ENCODE results near the gene PIGH.

GRCh38 chr14:67622675-67623074, 22.6 kb upstream of the PIGH start:
- no peak for TF ChIP-seq CSRNP3 (CRISPR knock-in tag; IDR thresholded peaks at IDR 0.05)
- no peak for TF ChIP-seq ESRRG (CRISPR knock-in tag; IDR thresholded peaks at IDR 0.05)
- TF ChIP-seq ZNF8 (CRISPR knock-in tag; IDR thresholded peaks at IDR 0.05) = no peak
- no peak for TF ChIP-seq ZFP3 (CRISPR knock-in tag; IDR thresholded peaks at IDR 0.05)
- TF ChIP-seq PATZ1 (CRISPR knock-in tag; IDR thresholded peaks at IDR 0.05; ENCODE audit: borderline replicate concordance) = no peak
- no peak for TF ChIP-seq OSR1 (CRISPR knock-in tag; IDR thresholded peaks at IDR 0.05)

All from SK-N-SH treated with all-trans-retinoic acid at 6 μM for 48 hours (cell line).